H9 (cell line): ENCODE data around the gene EHMT2. TPM values are rescaled to one million over a fixed set of nuclear protein-coding genes. Genes with fewer than 3 reads are reported as not detected.

Experiments
- DNase-seq: peaks from one replicate; pipeline ENCODE4 v3.0.0-alpha.2; 2017
- H2AFZ ChIP-seq: one replicate; pipeline ENCODE4 v1.6.1; 2013; ENCODE audit warnings: mild to moderate bottlenecking, low read length, control low read depth, moderate library complexity
- H2AK5ac ChIP-seq: 2 replicates; pipeline ENCODE4 v1.6.1; 2013; ENCODE audit warnings: low read length, control low read depth, mixed read lengths; ENCODE audit not compliant: insufficient read length
- H2BK120ac ChIP-seq: one replicate; pipeline ENCODE4 v1.6.1; 2013; ENCODE audit warnings: low read depth, mild to moderate bottlenecking, low read length, control low read depth, inconsistent platforms; ENCODE audit not compliant: poor library complexity, severe bottlenecking
- H2BK12ac ChIP-seq: 2 replicates; pipeline ENCODE4 v1.6.1; 2013; ENCODE audit warnings: low read length, control low read depth, mixed read lengths, low read depth; ENCODE audit not compliant: insufficient read length
- H2BK15ac ChIP-seq: 2 replicates; pipeline ENCODE4 v1.6.1; 2013; ENCODE audit warnings: low read depth, low read length, control low read depth
- H2BK20ac ChIP-seq: one replicate; pipeline ENCODE4 v1.6.1; 2013; ENCODE audit warnings: low read depth, mild to moderate bottlenecking, low read length, control low read depth, inconsistent platforms; ENCODE audit not compliant: poor library complexity, severe bottlenecking
- H2BK5ac ChIP-seq: 2 replicates; pipeline ENCODE4 v1.6.1; 2013; ENCODE audit warnings: low read length, control low read depth, mixed read lengths; ENCODE audit not compliant: insufficient read length
- H3K14ac ChIP-seq: 2 replicates; pipeline ENCODE4 v1.6.1; 2013; ENCODE audit warnings: low read length, control low read depth; ENCODE audit not compliant: insufficient read depth
- H3K18ac ChIP-seq: 2 replicates; pipeline ENCODE4 v1.6.1; 2013; ENCODE audit warnings: low read depth, mild to moderate bottlenecking, mixed read lengths, low read length, control low read depth; ENCODE audit not compliant: insufficient read length
- H3K23ac ChIP-seq: 2 replicates; pipeline ENCODE4 v1.6.1; 2013; ENCODE audit warnings: low read length, control low read depth, mixed read lengths, low read depth; ENCODE audit not compliant: insufficient read length
- H3K23me2 ChIP-seq: 2 replicates; pipeline ENCODE4 v1.6.1; 2013; ENCODE audit warnings: low read depth, mild to moderate bottlenecking, mixed read lengths, low read length, control low read depth; ENCODE audit not compliant: insufficient read length, poor library complexity, severe bottlenecking
- H3K27ac ChIP-seq: 2 replicates; pipeline ENCODE4 v1.5.1; 2013; ENCODE audit warnings: low read length, control low read depth, mixed read lengths, low read depth; ENCODE audit not compliant: insufficient read length
- H3K27me3 ChIP-seq: 2 replicates; pipeline ENCODE4 v1.6.1; 2013; ENCODE audit warnings: low read length, control low read depth, inconsistent platforms; ENCODE audit not compliant: insufficient read depth
- H3K4ac ChIP-seq: 2 replicates; pipeline ENCODE4 v1.6.1; 2013; ENCODE audit warnings: low read depth, mild to moderate bottlenecking, control low read depth, inconsistent platforms, low read length, moderate library complexity
- H3K4me1 ChIP-seq: 2 replicates; pipeline ENCODE4 v1.6.1; 2013; ENCODE audit warnings: low read length, control low read depth, inconsistent platforms; ENCODE audit not compliant: insufficient read depth
- H3K4me2 ChIP-seq: 2 replicates; pipeline ENCODE4 v1.6.1; 2013; ENCODE audit warnings: low read length, control low read depth, mixed read lengths; ENCODE audit not compliant: insufficient read length, insufficient read depth
- H3K56ac ChIP-seq: 2 replicates; pipeline ENCODE4 v1.6.1; 2013; ENCODE audit warnings: low read depth, mild to moderate bottlenecking, mixed read lengths, low read length, control low read depth; ENCODE audit not compliant: insufficient read length
- H3K79me1 ChIP-seq: 2 replicates; pipeline ENCODE4 v1.6.1; 2013; ENCODE audit warnings: low read depth, mild to moderate bottlenecking, moderate library complexity, low read length, control low read depth, inconsistent platforms; ENCODE audit not compliant: insufficient read depth, poor library complexity, severe bottlenecking
- H3K79me2 ChIP-seq: 2 replicates; pipeline ENCODE4 v1.6.1; 2013; ENCODE audit warnings: low read length, control low read depth, inconsistent platforms; ENCODE audit not compliant: insufficient read depth
- H3K9ac ChIP-seq: 2 replicates; pipeline ENCODE4 v1.6.1; 2013; ENCODE audit warnings: low read length, control low read depth, mixed read lengths; ENCODE audit not compliant: insufficient read length; ENCODE audit errors: extremely low read depth
- H3K9me3 ChIP-seq: one replicate; pipeline ENCODE4 v1.6.1; 2013; ENCODE audit warnings: low read depth, low read length, inconsistent platforms; ENCODE audit not compliant: control insufficient read depth
- H3T11ph ChIP-seq: one replicate; pipeline ENCODE4 v1.6.1; 2013; ENCODE audit warnings: mild to moderate bottlenecking, low read length, control low read depth, inconsistent platforms
- H4K20me1 ChIP-seq: one replicate; pipeline ENCODE4 v1.6.1; 2013; ENCODE audit not compliant: control insufficient read depth, insufficient read length, insufficient read depth
- H4K5ac ChIP-seq: 2 replicates; pipeline ENCODE4 v1.6.1; 2013; ENCODE audit warnings: low read depth, mild to moderate bottlenecking, mixed read lengths, low read length, control low read depth; ENCODE audit not compliant: insufficient read length
- H4K8ac ChIP-seq: replicated peaks from 2 replicates; pipeline ENCODE4 v1.6.1; 2013; ENCODE audit warnings: low read length, control low read depth, mixed read lengths, low read depth; ENCODE audit not compliant: insufficient read length
- H4K91ac ChIP-seq: 2 replicates; pipeline ENCODE4 v1.6.1; 2013; ENCODE audit warnings: low read depth, mild to moderate bottlenecking, moderate library complexity, mixed read lengths, low read length, control low read depth; ENCODE audit not compliant: insufficient read length
- H3K27ac Mint-ChIP-seq, 3 experiments: 2 replicates in 2 of 3; 3 replicates in 1 of 3; pipeline ENCODE4 v1.8.0; 2020 to 2021; ENCODE audit warnings: mixed read lengths in 3 of 3, mild to moderate bottlenecking in 1 of 3, moderate library complexity in 1 of 3
- H3K27me3 Mint-ChIP-seq: 2 replicates; pipeline ENCODE4 v1.8.0; 2021; ENCODE audit warnings: low read depth, mild to moderate bottlenecking, moderate library complexity, mixed read lengths
- H3K36me3 Mint-ChIP-seq, 3 experiments: 2 replicates in 2 of 3; 3 replicates in 1 of 3; pipeline ENCODE4 v1.8.0; 2020 to 2021; ENCODE audit warnings: low read depth in 3 of 3, mixed read lengths in 3 of 3; ENCODE audit not compliant: insufficient read depth in 1 of 3
- H3K4me1 Mint-ChIP-seq, 2 experiments: 2 replicates each; pipeline ENCODE4 v1.8.0; 2020; ENCODE audit warnings: mixed read lengths in 2 of 2
- H3K4me3 Mint-ChIP-seq, 2 experiments: 2 replicates in 1 of 2; 3 replicates in 1 of 2; pipeline ENCODE4 v1.8.0; 2020 to 2021; ENCODE audit warnings: mild to moderate bottlenecking in 2 of 2, mixed read lengths in 2 of 2, moderate library complexity in 1 of 2
- H3K9me3 Mint-ChIP-seq, 2 experiments: 2 replicates in 1 of 2; 3 replicates in 1 of 2; pipeline ENCODE4 v1.8.0; 2020; ENCODE audit warnings: mild to moderate bottlenecking in 2 of 2, mixed read lengths in 2 of 2, moderate library complexity in 1 of 2
- CTCF ChIP-seq: fragments of 200-600 bp; sonication (generic); conservative IDR thresholded peaks from 3 replicates; pipeline ENCODE4 v1.8.0; 2021; ENCODE audit warnings: antibody characterized with exemption, mild to moderate bottlenecking
- WGBS: extraction: QIAGEN DNeasy Blood & Tissue Kit; methylation state at CpG from one replicate; pipeline ENCODE4 v1.1.7; 2013; ENCODE audit warnings: missing lambda C conversion rate, low lambda C conversion rate, mixed read lengths; ENCODE audit not compliant: insufficient read length; ENCODE audit errors: extremely low coverage; 5-methylcytosine and 5-hydroxymethylcytosine counted together
- total RNA-seq: library from RNA; stranded (reverse); gene quantifications from 2 replicates; pipeline ENCODE4 v1.2.1, GENCODE V29; 2021

Gene EHMT2
- total RNA-seq, 1 experiment from 2014 or later = 124 TPM

GRCh38 chr6:31876357-31876756 is 21.1 kb downstream of the EHMT2 start:
- no peak overlapping the region for H4K91ac ChIP-seq
- no peaks in the 10 kb centered on the region for H3K9me3 ChIP-seq
- H3K23ac ChIP-seq = no peak overlapping the region
- peaks cover 4 to 32% of the 10 kb centered on the region in 2 experiments for H3K4me1 Mint-ChIP-seq
- no peak overlapping the region for H3K4ac ChIP-seq
- H4K5ac ChIP-seq = no peak overlapping the region
- no peak overlapping the region for H3K18ac ChIP-seq
- no peak overlapping the region for H2BK5ac ChIP-seq
- H3K79me1 ChIP-seq = no peaks in the 10 kb centered on the region
- H2BK120ac ChIP-seq = no peak overlapping the region
- H3K27me3 ChIP-seq = no peaks in the 10 kb centered on the region
- no peaks in the 10 kb centered on the region for H4K20me1 ChIP-seq
- no peaks in the 10 kb centered on the region; the same call in 1 of the 2 replicates for H3K27me3 Mint-ChIP-seq
- DNase-seq = no peak
- H2BK20ac ChIP-seq = no peak overlapping the region
- H3K27ac ChIP-seq = no peak overlapping the region
- no peak overlapping the region for H3K4me2 ChIP-seq
- TF ChIP-seq CTCF = no peak
- H2AK5ac ChIP-seq = no peak overlapping the region
- no peaks in the 10 kb centered on the region; the same call in 1 of the 2 replicates for H3K4me1 ChIP-seq
- no peaks in the 10 kb centered on the region for H3K79me2 ChIP-seq
- no peak overlapping the region for H2BK12ac ChIP-seq
- H3K23me2 ChIP-seq = no peaks in the 10 kb centered on the region
- H3K14ac ChIP-seq = no peak overlapping the region
- H3K4me3 Mint-ChIP-seq = no peak overlapping the region
- no peaks in the 10 kb centered on the region for H3K9me3 Mint-ChIP-seq
- no peak overlapping the region for H2BK15ac ChIP-seq
- WGBS = no CpG with 5 or more reads among the region's 7 CpGs
- no peak overlapping the region for H2AFZ ChIP-seq
- H3K36me3 Mint-ChIP-seq = peaks cover 14 to 20% (median 17%) of the 10 kb centered on the region in 3 experiments; a peak in 6 of 7 replicates
- H3K9ac ChIP-seq = no peak overlapping the region
- H3K27ac Mint-ChIP-seq = no peak overlapping the region
- no peak overlapping the region for H4K8ac ChIP-seq
- no peak overlapping the region for H3K56ac ChIP-seq
- no peak overlapping the region for H3T11ph ChIP-seq
